ENCODE measurements around the gene MYO9A.

DNA sequence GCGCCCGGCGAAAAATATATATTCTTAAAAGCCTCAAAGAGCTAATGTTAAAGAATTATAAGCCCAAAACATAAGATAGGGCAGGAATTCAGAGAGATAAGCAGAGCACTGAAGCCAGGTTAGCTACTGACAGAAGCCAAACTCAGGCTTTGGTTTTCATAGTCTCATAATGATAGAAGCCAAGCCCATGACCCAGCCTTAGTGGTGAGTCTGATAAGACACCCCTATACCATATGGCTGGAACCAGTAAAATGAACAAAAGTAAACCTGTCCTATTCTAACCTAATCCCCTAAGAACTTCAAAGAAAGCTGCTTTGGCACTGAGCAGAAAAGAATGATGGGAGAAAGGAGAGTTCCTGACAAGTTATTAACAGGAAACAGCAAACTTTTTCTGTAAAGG, 25.9 kb downstream of the MYO9A start:
- TF ChIP-seq, protein P1, sequence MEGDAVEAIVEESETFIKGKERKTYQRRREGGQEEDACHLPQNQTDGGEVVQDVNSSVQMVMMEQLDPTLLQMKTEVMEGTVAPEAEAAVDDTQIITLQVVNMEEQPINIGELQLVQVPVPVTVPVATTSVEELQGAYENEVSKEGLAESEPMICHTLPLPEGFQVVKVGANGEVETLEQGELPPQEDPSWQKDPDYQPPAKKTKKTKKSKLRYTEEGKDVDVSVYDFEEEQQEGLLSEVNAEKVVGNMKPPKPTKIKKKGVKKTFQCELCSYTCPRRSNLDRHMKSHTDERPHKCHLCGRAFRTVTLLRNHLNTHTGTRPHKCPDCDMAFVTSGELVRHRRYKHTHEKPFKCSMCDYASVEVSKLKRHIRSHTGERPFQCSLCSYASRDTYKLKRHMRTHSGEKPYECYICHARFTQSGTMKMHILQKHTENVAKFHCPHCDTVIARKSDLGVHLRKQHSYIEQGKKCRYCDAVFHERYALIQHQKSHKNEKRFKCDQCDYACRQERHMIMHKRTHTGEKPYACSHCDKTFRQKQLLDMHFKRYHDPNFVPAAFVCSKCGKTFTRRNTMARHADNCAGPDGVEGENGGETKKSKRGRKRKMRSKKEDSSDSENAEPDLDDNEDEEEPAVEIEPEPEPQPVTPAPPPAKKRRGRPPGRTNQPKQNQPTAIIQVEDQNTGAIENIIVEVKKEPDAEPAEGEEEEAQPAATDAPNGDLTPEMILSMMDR (IDR thresholded peaks at IDR 0.05): no peak
- TF ChIP-seq POLR2A (IDR thresholded peaks at IDR 0.05): no peak
